Measurements from ENCODE around the gene ROBO1.

ROBO1 gene

GRCh38 chr3:78882251-78882650, 885.5 kb downstream of the ROBO1 start:
- DNase-seq (ENCODE audit: low read depth), result no peak
- no peak overlapping the region for H3K4me3 ChIP-seq (ENCODE audit: control insufficient read depth, low read depth, low read length)
- no peak for TF ChIP-seq CTCF (conservative IDR thresholded peaks at IDR 0.05; ENCODE audit: control insufficient read depth, insufficient read depth, low read depth, low read length)

GRCh38 chr3:78881501-78881900, 886.3 kb downstream of the ROBO1 start:
- no peak overlapping the region for H3K4me3 ChIP-seq (ENCODE audit: control insufficient read depth, low read depth, low read length)
- no peak for TF ChIP-seq CTCF (conservative IDR thresholded peaks at IDR 0.05; ENCODE audit: control insufficient read depth, insufficient read depth, low read depth, low read length)
- DNase-seq (ENCODE audit: low read depth), result no peak

DNA sequence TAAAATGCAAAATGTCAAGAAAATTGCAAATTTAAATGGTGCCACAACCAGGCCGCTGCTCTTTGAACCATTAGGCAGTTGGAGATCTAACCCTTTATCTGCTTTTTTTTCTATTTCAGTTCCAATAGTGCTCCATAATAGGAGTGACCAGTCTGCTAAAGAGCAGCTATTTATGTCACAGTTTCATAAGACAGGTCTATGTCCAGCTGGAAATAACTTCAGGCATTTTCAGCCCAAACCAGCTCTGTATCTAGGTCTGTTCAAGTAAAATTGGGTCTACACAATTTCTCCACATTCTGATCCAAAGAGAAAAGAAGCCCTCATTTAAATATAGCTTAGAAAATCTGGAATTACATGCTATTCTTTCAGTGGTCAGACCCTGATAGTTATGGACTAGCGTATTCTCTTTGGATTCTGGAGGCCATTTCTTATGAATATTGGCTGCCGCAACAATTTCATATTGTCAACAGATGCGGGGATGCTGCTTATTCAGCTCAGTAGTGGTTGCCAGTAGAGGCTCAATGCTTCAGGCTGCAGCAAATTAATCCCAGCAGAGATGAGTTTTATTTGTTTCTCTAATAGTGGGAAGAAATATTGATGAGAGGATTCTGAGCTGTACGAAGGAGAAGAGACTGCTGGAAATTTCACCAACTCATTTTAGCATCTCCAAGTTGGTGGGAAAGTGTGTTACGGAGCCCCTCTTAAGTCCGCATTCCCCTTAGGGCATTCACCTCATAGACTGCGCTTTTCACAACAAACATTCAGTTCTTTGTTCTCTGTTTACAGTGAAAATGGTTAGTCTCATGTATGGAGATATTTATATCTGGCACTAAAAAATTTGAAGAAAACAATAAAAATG, 887.0 kb downstream of the ROBO1 start:
- TF ChIP-seq CTCF (conservative IDR thresholded peaks at IDR 0.05; ENCODE audit: control insufficient read depth, insufficient read depth, low read depth, low read length), result no peak
- H3K4me3 ChIP-seq (ENCODE audit: control insufficient read depth, low read depth, low read length), result no peak overlapping the region
- peak; percentile 69 for DNase-seq (ENCODE audit: low read depth)

DNA sequence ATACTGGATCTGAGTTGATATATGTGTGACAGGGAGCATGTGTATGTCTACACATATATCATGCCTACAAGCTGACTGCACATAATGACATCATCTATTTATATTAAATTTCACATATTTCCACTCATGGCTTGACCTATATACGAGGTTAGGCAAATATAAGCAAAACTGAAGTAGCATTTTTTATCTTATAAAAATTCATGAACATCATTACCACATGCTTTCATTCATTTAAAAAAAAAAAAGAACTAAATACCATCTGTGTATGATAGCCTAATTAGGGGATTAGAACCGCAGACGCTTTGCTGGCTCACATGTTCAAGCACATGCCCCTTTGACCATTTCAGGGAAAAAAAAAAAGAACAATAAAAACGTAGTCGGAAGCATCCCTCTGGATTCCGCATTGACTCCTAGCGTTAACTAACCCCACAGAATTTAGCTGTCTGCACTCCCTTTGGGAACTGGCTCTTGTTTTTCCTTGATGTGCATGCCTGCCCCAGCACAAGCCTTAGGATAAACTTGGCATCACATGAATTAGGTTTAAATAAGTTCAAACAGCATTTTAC, 888.4 kb downstream of the ROBO1 start:
- no peak for DNase-seq (ENCODE audit: low read depth)
- no peak for TF ChIP-seq CTCF (conservative IDR thresholded peaks at IDR 0.05; ENCODE audit: control insufficient read depth, insufficient read depth, low read depth, low read length)
- H3K4me3 ChIP-seq (ENCODE audit: control insufficient read depth, low read depth, low read length), result no peak overlapping the region

DNA sequence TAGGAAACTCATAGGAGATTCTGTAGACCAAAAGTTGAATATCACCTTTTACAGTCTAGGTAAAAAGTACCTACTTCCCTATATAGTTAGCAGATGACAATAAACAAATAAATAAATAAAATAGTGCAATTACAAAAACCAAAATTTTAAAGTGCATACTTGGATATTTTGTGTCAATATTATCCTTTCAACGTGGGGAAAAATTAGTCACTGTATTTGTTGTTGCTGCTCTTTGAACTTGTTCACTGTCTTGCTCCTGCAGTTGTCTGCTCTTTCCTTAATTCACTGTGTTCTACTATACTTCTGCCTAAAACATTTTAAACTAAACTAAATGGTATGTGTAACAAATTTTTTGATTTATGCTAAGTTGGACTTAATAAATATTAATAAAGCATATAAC, 889.0 kb downstream of the ROBO1 start:
- TF ChIP-seq CTCF (conservative IDR thresholded peaks at IDR 0.05; ENCODE audit: control insufficient read depth, insufficient read depth, low read depth, low read length), result no peak
- no peak for DNase-seq (ENCODE audit: low read depth)
- no peak overlapping the region for H3K4me3 ChIP-seq (ENCODE audit: control insufficient read depth, low read depth, low read length)

- DNase-seq (ENCODE audit: low read depth), result peak; percentile 60
- no peak for TF ChIP-seq CTCF (conservative IDR thresholded peaks at IDR 0.05; ENCODE audit: control insufficient read depth, insufficient read depth, low read depth, low read length)
- H3K4me3 ChIP-seq (ENCODE audit: control insufficient read depth, low read depth, low read length), result no peak overlapping the region
Measured at GRCh38 chr3:78878011-78878410, 889.8 kb downstream of the ROBO1 start.
